Measurements from ENCODE around the gene SPATA32. TPM values are rescaled to one million over a fixed set of nuclear protein-coding genes. Genes with fewer than 3 reads are reported as not detected.

SPATA32 gene
- polyA plus RNA-seq, 1 donor from 2014 or later: 0.34 TPM

GRCh38 chr17:45227101-45227925 is 34.6 kb downstream of the SPATA32 start:
- H3K4me1 Mint-ChIP-seq: peaks cover 40 to 62% (median 45%) of the 10 kb centered on the region in 3 donors
- H3K36me3 Mint-ChIP-seq: peaks cover 3% of the 10 kb centered on the region
- H3K27ac Mint-ChIP-seq: peak overlapping the region; percentile 99 to 100 (median 100)
- no peaks in the 10 kb centered on the region for H3K9me3 Mint-ChIP-seq
- H3K27me3 Mint-ChIP-seq: no peaks in the 10 kb centered on the region
- peak overlapping the region; percentile 98 to 100 (median 100) for H3K4me3 Mint-ChIP-seq

GRCh38 chr17:45226576-45226975 is 35.3 kb downstream of the SPATA32 start:
- peak overlapping the region; percentile 98 to 100 (median 100) for H3K4me3 Mint-ChIP-seq
- no peaks in the 10 kb centered on the region for H3K27me3 Mint-ChIP-seq
- H3K9me3 Mint-ChIP-seq: no peaks in the 10 kb centered on the region
- peaks cover 3% of the 10 kb centered on the region for H3K36me3 Mint-ChIP-seq
- peaks cover 37 to 57% (median 45%) of the 10 kb centered on the region in 3 donors for H3K4me1 Mint-ChIP-seq
- H3K27ac Mint-ChIP-seq: peak overlapping the region; percentile 99 to 100 (median 100)

GRCh38 chr17:45225964-45226530 is 35.8 kb downstream of the SPATA32 start:
- Mint-ChIP-seq H3K4me3 (peak overlapping the region; percentile 98 to 100 (median 100)), H3K9me3 (no peaks in the 10 kb centered on the region), H3K27ac (peak overlapping the region; percentile 99 to 100 (median 100)), H3K27me3 (no peaks in the 10 kb centered on the region), H3K4me1 (peaks cover 37 to 55% (median 45%) of the 10 kb centered on the region in 3 donors), H3K36me3 (peaks cover 3% of the 10 kb centered on the region)

GRCh38 chr17:45225051-45225700 is 36.7 kb downstream of the SPATA32 start:
- Mint-ChIP-seq H3K4me1 (peaks cover 38 to 58% (median 52%) of the 10 kb centered on the region in 3 donors), H3K9me3 (no peaks in the 10 kb centered on the region), H3K27me3 (no peaks in the 10 kb centered on the region), H3K36me3 (peaks cover 3% of the 10 kb centered on the region), H3K4me3 (peak overlapping the region; percentile 98 to 100 (median 100)), H3K27ac (peak overlapping the region; percentile 99 to 100 (median 100))

GRCh38 chr17:45224671-45225050 is 37.2 kb downstream of the SPATA32 start:
- Mint-ChIP-seq H3K36me3 (peaks cover 3% of the 10 kb centered on the region), H3K9me3 (no peaks in the 10 kb centered on the region), H3K4me3 (peak overlapping the region; percentile 98 to 100 (median 100)), H3K27ac (peak overlapping the region; percentile 99 to 100 (median 100)), H3K4me1 (peaks cover 36 to 58% (median 57%) of the 10 kb centered on the region in 3 donors), H3K27me3 (no peaks in the 10 kb centered on the region)

- Mint-ChIP-seq H3K4me1 (peaks cover 38 to 61% (median 57%) of the 10 kb centered on the region in 3 donors), H3K27ac (peak overlapping the region; percentile 99 to 100 (median 100)), H3K27me3 (no peaks in the 10 kb centered on the region), H3K9me3 (no peaks in the 10 kb centered on the region), H3K4me3 (peak overlapping the region; percentile 98 to 100 (median 100)), H3K36me3 (no peaks in the 10 kb centered on the region)
Measured at GRCh38 chr17:45223539-45224528, 38.1 kb downstream of the SPATA32 start.

- Mint-ChIP-seq H3K4me1 (peaks cover 36 to 57% (median 56%) of the 10 kb centered on the region in 3 donors), H3K9me3 (no peaks in the 10 kb centered on the region), H3K27me3 (no peaks in the 10 kb centered on the region), H3K27ac (peak overlapping the region; percentile 99 to 100 (median 100)), H3K36me3 (no peaks in the 10 kb centered on the region), H3K4me3 (peak overlapping the region; percentile 98 to 100 (median 100))
Measured at GRCh38 chr17:45222996-45223538, 38.8 kb downstream of the SPATA32 start.

GRCh38 chr17:45222289-45222995 is 39.5 kb downstream of the SPATA32 start:
- no peaks in the 10 kb centered on the region for H3K27me3 Mint-ChIP-seq
- H3K36me3 Mint-ChIP-seq: no peaks in the 10 kb centered on the region

GRCh38 chr17:45222014-45222288 is 39.9 kb downstream of the SPATA32 start:
- Mint-ChIP-seq H3K27me3 (no peaks in the 10 kb centered on the region), H3K4me3 (peak overlapping the region in 2 of 4 donors; percentile 100), H3K4me1 (peaks cover 28 to 49% (median 49%) of the 10 kb centered on the region in 3 donors), H3K9me3 (no peaks in the 10 kb centered on the region), H3K27ac (peak overlapping the region in 2 of 3 donors; percentile 100), H3K36me3 (no peaks in the 10 kb centered on the region)

More at GRCh38 chr17:45222289-45222995, 39.5 kb downstream of the SPATA32 start:
- peaks cover 33 to 54% (median 53%) of the 10 kb centered on the region in 3 donors for H3K4me1 Mint-ChIP-seq
- H3K27ac Mint-ChIP-seq: peak overlapping the region; percentile 97 to 100 (median 100)
- H3K9me3 Mint-ChIP-seq: no peaks in the 10 kb centered on the region
- H3K4me3 Mint-ChIP-seq: peak overlapping the region; percentile 98 to 100 (median 100)

- Mint-ChIP-seq H3K9me3 (no peaks in the 10 kb centered on the region), H3K27ac (peak within 1 kb of the TSS; percentile 97 to 100 (median 100)), H3K36me3 (peaks cover 5% of the 10 kb centered on the region)
Measured at GRCh38 chr17:45221081-45222013, 40.5 kb downstream of the SPATA32 start, which contains the start of gene FMNL1. Gene FMNL1 (plus strand): TSS chr17:45221885. CDS start chr17:45222125, 240 bp downstream.

GRCh38 chr17:45220079-45220478 is 41.8 kb downstream of the SPATA32 start:
- H3K9me3 Mint-ChIP-seq: no peaks in the 10 kb centered on the region
- peak overlapping the region; percentile 72 to 93 (median 76) for H3K27ac Mint-ChIP-seq
- peaks cover 17 to 34% (median 33%) of the 10 kb centered on the region in 3 donors for H3K4me1 Mint-ChIP-seq
- no peaks in the 10 kb centered on the region for H3K27me3 Mint-ChIP-seq
- peak overlapping the region; percentile 71 to 81 (median 80) for H3K4me3 Mint-ChIP-seq
- H3K36me3 Mint-ChIP-seq: peaks cover 6% of the 10 kb centered on the region

More at GRCh38 chr17:45221081-45222013, 40.5 kb downstream of the SPATA32 start, which contains the start of gene FMNL1:
- H3K27me3 Mint-ChIP-seq: no peaks in the 10 kb centered on the region
- H3K4me3 Mint-ChIP-seq: peak within 1 kb of the TSS; percentile 98 to 100 (median 100)
- peaks cover 22 to 44% (median 43%) of the 10 kb centered on the region in 3 donors for H3K4me1 Mint-ChIP-seq

GRCh38 chr17:45218895-45219661 is 42.8 kb downstream of the SPATA32 start:
- H3K36me3 Mint-ChIP-seq: peaks cover 6% of the 10 kb centered on the region
- peaks cover 15 to 27% (median 27%) of the 10 kb centered on the region in 3 donors for H3K4me1 Mint-ChIP-seq
- H3K27me3 Mint-ChIP-seq: no peaks in the 10 kb centered on the region
- peak overlapping the region; percentile 71 to 93 (median 72) for H3K27ac Mint-ChIP-seq
- H3K9me3 Mint-ChIP-seq: no peaks in the 10 kb centered on the region
- peak overlapping the region; percentile 71 to 81 (median 75) for H3K4me3 Mint-ChIP-seq

All from IgD-negative memory B cell (primary cell).